ENCODE results near the gene SETBP1.

The SETBP1 gene

DNA sequence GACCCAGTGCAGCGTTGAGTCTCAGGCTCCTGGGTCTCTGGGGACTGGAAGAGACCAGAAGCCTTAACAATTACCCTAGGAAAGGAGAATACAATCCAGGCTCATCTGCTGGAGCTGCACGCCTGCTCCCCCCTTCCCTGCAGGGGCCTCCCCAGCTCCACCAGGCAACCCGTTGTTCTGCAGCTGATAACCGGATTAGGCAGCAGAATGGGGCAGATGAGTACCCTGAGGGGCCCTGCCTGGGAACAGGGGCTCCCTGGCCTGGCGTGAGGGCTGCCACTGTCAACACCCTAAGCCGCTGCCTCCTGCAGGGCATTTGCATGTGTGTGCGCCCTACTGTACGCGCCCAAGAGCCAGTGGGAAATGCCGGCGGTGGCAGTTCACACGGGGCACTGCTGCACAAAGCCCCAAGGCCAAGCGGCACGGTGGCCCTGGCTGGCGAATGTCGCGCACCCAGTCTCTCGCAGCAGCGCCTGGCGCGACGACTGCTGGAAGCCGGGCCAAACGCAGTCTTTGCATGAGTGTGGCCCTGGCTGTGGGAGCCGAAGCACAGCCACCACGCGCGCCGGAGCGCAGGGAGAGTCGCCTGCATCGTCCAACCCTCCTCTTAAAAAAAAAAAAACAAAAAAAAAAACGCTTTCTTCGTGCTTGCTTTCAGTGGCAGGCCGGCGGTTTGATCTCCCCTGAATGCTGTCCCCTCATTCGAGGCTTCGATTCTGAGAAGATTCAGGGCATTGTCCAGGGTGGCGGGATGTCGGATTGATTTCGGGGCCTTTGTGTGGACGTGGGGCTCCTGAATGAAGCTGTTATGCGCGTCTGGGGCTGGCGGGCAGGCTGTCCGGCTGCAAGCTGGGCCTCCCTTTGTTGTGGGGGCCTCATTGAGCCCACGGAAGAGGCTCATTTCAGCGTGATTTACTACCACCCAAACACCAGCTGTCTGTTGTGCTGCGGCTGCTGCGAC lies 63.8 kb downstream of the SETBP1 start:
- H4K5ac ChIP-seq (ENCODE audit: low read length): no peak overlapping the region
- no peak overlapping the region for H2BK15ac ChIP-seq (replicated peaks; ENCODE audit: low read depth)
- H3K4ac ChIP-seq (ENCODE audit: low read depth, low read length): peak overlapping the region; percentile 66
- H2BK5ac ChIP-seq (ENCODE audit: low read length): no peak overlapping the region
- no peak overlapping the region for H3K4me3 ChIP-seq (ENCODE audit: low read length)
- H3K23ac ChIP-seq (ENCODE audit: low read length): peak overlapping the region; percentile 72
- no peak overlapping the region for H4K8ac ChIP-seq (ENCODE audit: low read depth, low read length)
- H3K36me3 ChIP-seq (ENCODE audit: control insufficient read depth, insufficient read depth, low read length): no peaks in the 10 kb centered on the region
- peak; percentile 71 for DNase-seq
- no peak overlapping the region for H3K27ac ChIP-seq (ENCODE audit: low read depth, low read length)
- H3K4me1 ChIP-seq (ENCODE audit: control insufficient read depth, low read depth, low read length): peaks cover 17% of the 10 kb centered on the region
- H3K79me2 ChIP-seq (ENCODE audit: control insufficient read depth, insufficient read depth, low read length): no peaks in the 10 kb centered on the region
- H3K56ac ChIP-seq (ENCODE audit: low read length): peak overlapping the region; percentile 80
- H3K18ac ChIP-seq (ENCODE audit: low read length): peak overlapping the region; percentile 75
- H2BK120ac ChIP-seq (ENCODE audit: low read depth, low read length): peak overlapping the region; percentile 14
- H3K79me1 ChIP-seq (ENCODE audit: low read length): no peaks in the 10 kb centered on the region
- peak overlapping the region; percentile 47 for H3K9ac ChIP-seq (ENCODE audit: low read length)
- peak overlapping the region; percentile 40 for H3K4me2 ChIP-seq (ENCODE audit: low read length)
- H2AK5ac ChIP-seq (ENCODE audit: low read length): no peak overlapping the region
- no CpG with 5 or more reads among the region's 50 CpGs for WGBS (ENCODE audit: extremely low coverage, insufficient coverage, low lambda C conversion rate)
- H3K27me3 ChIP-seq (ENCODE audit: insufficient read depth, low read length, poor library complexity): no peaks in the 10 kb centered on the region

DNA sequence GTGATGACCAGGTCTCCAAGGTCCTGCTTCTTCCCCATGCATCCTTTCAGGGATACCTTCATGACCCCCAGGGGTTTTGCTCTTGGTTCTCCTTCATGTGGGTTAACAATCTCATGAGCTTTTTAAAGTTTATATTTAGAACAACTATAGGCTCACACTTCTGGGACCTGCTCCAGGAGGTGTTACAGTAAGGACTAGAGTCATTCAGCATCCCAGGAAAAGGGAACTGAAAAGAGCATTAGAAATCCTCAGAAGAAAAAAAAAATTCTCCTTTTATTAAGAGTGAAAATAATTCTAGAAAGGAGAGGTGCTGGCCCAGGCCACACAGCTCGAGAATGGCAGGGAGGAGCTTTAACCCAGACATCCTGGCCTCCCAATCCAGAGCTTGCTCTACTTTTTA lies 66.5 kb downstream of the SETBP1 start:
- Histone ChIP-seq H2BK120ac (ENCODE audit: low read depth, low read length) (no peak overlapping the region), H3K79me2 (ENCODE audit: control insufficient read depth, insufficient read depth, low read length) (no peaks in the 10 kb centered on the region), H3K4ac (ENCODE audit: low read depth, low read length) (no peak overlapping the region), H3K27ac (ENCODE audit: low read depth, low read length) (no peak overlapping the region), H4K8ac (ENCODE audit: low read depth, low read length) (no peak overlapping the region), H2AK5ac (ENCODE audit: low read length) (no peak overlapping the region), H3K56ac (ENCODE audit: low read length) (no peak overlapping the region), H3K9ac (ENCODE audit: low read length) (no peak overlapping the region), H3K18ac (ENCODE audit: low read length) (no peak overlapping the region), H2BK15ac (replicated peaks; ENCODE audit: low read depth) (no peak overlapping the region), H4K5ac (ENCODE audit: low read length) (no peak overlapping the region), H2BK5ac (ENCODE audit: low read length) (no peak overlapping the region), H3K4me3 (ENCODE audit: low read length) (no peak overlapping the region), H3K4me2 (ENCODE audit: low read length) (no peak overlapping the region), H3K27me3 (ENCODE audit: insufficient read depth, low read length, poor library complexity) (no peaks in the 10 kb centered on the region), H3K4me1 (ENCODE audit: control insufficient read depth, low read depth, low read length) (peaks cover 17% of the 10 kb centered on the region), H3K23ac (ENCODE audit: low read length) (no peak overlapping the region), H3K79me1 (ENCODE audit: low read length) (no peaks in the 10 kb centered on the region), H3K36me3 (ENCODE audit: control insufficient read depth, insufficient read depth, low read length) (no peaks in the 10 kb centered on the region)
- no peak for DNase-seq
- no CpG with 5 or more reads among the region's 1 CpG for WGBS (ENCODE audit: extremely low coverage, insufficient coverage, low lambda C conversion rate)

DNA sequence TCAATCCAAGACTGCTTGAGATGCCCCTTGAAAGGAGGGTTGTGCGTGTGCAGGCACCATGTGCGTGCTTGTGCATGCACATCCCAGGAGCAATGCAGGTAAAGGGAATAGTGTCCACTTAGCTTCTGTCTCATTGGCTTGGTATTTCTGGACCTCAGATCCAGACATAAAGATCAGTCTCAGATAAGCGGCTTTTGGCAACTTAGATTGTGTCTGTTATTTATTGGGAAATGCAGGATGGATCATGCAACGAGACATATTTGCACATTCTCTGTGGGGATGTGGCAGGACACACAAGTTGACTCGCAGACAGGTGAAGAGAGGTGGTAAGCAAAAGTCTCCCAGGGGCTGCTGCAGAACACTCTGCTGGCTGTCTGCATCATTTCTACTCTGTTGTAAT lies 67.9 kb downstream of the SETBP1 start:
- H2BK5ac ChIP-seq (ENCODE audit: low read length): no peak overlapping the region
- H3K27me3 ChIP-seq (ENCODE audit: insufficient read depth, low read length, poor library complexity): no peaks in the 10 kb centered on the region
- no peak overlapping the region for H4K5ac ChIP-seq (ENCODE audit: low read length)
- no peak overlapping the region for H3K4ac ChIP-seq (ENCODE audit: low read depth, low read length)
- no peaks in the 10 kb centered on the region for H3K79me1 ChIP-seq (ENCODE audit: low read length)
- no peak overlapping the region for H3K27ac ChIP-seq (ENCODE audit: low read depth, low read length)
- H2BK120ac ChIP-seq (ENCODE audit: low read depth, low read length): no peak overlapping the region
- no peak overlapping the region for H2BK15ac ChIP-seq (replicated peaks; ENCODE audit: low read depth)
- H3K18ac ChIP-seq (ENCODE audit: low read length): no peak overlapping the region
- H3K4me2 ChIP-seq (ENCODE audit: low read length): no peak overlapping the region
- no peak overlapping the region for H3K4me3 ChIP-seq (ENCODE audit: low read length)
- no peak for DNase-seq
- H3K4me1 ChIP-seq (ENCODE audit: control insufficient read depth, low read depth, low read length): peaks cover 5% of the 10 kb centered on the region
- no CpG with 5 or more reads among the region's 5 CpGs for WGBS (ENCODE audit: extremely low coverage, insufficient coverage, low lambda C conversion rate)
- H3K36me3 ChIP-seq (ENCODE audit: control insufficient read depth, insufficient read depth, low read length): no peaks in the 10 kb centered on the region
- H3K23ac ChIP-seq (ENCODE audit: low read length): no peak overlapping the region
- no peak overlapping the region for H3K9ac ChIP-seq (ENCODE audit: low read length)
- H3K56ac ChIP-seq (ENCODE audit: low read length): no peak overlapping the region
- H2AK5ac ChIP-seq (ENCODE audit: low read length): no peak overlapping the region
- no peaks in the 10 kb centered on the region for H3K79me2 ChIP-seq (ENCODE audit: control insufficient read depth, insufficient read depth, low read length)
- H4K8ac ChIP-seq (ENCODE audit: low read depth, low read length): no peak overlapping the region

DNA sequence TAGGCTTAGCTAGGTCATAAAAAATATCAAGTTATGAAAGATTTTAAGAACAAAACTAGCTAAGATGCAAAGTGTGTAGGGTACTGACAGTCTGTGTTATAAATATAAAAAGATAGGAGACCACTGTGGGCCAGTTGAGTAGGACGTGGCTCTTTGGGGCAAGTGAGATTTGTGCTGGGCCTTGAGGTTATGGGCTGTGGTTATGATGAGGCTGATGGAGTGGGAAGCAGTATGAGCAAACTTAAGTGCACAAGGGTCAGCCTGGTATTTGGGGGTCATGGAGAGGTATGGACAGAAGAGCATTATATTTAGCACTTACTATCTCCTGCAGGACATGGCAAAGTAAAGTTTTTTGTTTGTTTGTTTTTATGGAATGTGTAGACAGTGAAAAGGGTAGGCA lies 70.1 kb downstream of the SETBP1 start:
- Histone ChIP-seq H2AK5ac (ENCODE audit: low read length) (no peak overlapping the region), H3K79me1 (ENCODE audit: low read length) (no peaks in the 10 kb centered on the region), H3K4me3 (ENCODE audit: low read length) (no peak overlapping the region), H3K23ac (ENCODE audit: low read length) (no peak overlapping the region), H2BK120ac (ENCODE audit: low read depth, low read length) (no peak overlapping the region), H2BK15ac (replicated peaks; ENCODE audit: low read depth) (no peak overlapping the region), H3K4me1 (ENCODE audit: control insufficient read depth, low read depth, low read length) (no peaks in the 10 kb centered on the region), H3K56ac (ENCODE audit: low read length) (no peak overlapping the region), H3K36me3 (ENCODE audit: control insufficient read depth, insufficient read depth, low read length) (no peaks in the 10 kb centered on the region), H3K4me2 (ENCODE audit: low read length) (no peak overlapping the region), H3K9ac (ENCODE audit: low read length) (no peak overlapping the region), H2BK5ac (ENCODE audit: low read length) (no peak overlapping the region), H3K27me3 (ENCODE audit: insufficient read depth, low read length, poor library complexity) (no peaks in the 10 kb centered on the region), H4K8ac (ENCODE audit: low read depth, low read length) (no peak overlapping the region), H3K18ac (ENCODE audit: low read length) (no peak overlapping the region), H4K5ac (ENCODE audit: low read length) (no peak overlapping the region), H3K79me2 (ENCODE audit: control insufficient read depth, insufficient read depth, low read length) (no peaks in the 10 kb centered on the region), H3K4ac (ENCODE audit: low read depth, low read length) (no peak overlapping the region), H3K27ac (ENCODE audit: low read depth, low read length) (no peak overlapping the region)
- no peak for DNase-seq
- no CpG with 5 or more reads among the region's 1 CpG for WGBS (ENCODE audit: extremely low coverage, insufficient coverage, low lambda C conversion rate)

DNA sequence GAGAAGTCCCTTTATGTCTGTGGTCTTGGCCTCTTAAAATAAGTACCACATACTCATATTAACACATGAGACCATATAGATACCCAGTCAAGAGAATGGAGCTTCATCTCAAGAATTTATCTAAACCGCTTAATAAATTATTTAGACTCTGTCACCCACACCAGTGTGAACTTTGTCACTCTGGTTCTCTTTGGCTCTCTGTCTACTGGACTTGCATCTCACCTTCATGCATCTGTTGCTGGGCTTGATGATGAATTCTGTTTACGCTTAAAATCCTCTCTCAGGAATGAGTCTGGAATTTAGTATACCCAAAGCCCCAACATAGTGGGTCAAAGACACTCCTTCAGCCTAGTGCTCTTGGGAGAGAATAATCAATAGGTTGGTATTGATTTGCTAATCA lies 73.9 kb downstream of the SETBP1 start:
- Histone ChIP-seq H3K27ac (ENCODE audit: low read depth, low read length) (no peak overlapping the region), H3K4ac (ENCODE audit: low read depth, low read length) (no peak overlapping the region), H3K9ac (ENCODE audit: low read length) (no peak overlapping the region), H3K79me1 (ENCODE audit: low read length) (no peaks in the 10 kb centered on the region), H2BK15ac (replicated peaks; ENCODE audit: low read depth) (no peak overlapping the region), H3K18ac (ENCODE audit: low read length) (no peak overlapping the region), H4K8ac (ENCODE audit: low read depth, low read length) (no peak overlapping the region), H2AK5ac (ENCODE audit: low read length) (no peak overlapping the region), H3K36me3 (ENCODE audit: control insufficient read depth, insufficient read depth, low read length) (no peaks in the 10 kb centered on the region), H3K4me3 (ENCODE audit: low read length) (no peak overlapping the region), H3K27me3 (ENCODE audit: insufficient read depth, low read length, poor library complexity) (no peaks in the 10 kb centered on the region), H3K4me1 (ENCODE audit: control insufficient read depth, low read depth, low read length) (peaks cover 2% of the 10 kb centered on the region), H3K79me2 (ENCODE audit: control insufficient read depth, insufficient read depth, low read length) (no peaks in the 10 kb centered on the region), H2BK5ac (ENCODE audit: low read length) (no peak overlapping the region), H3K23ac (ENCODE audit: low read length) (no peak overlapping the region), H4K5ac (ENCODE audit: low read length) (no peak overlapping the region), H2BK120ac (ENCODE audit: low read depth, low read length) (no peak overlapping the region), H3K56ac (ENCODE audit: low read length) (no peak overlapping the region), H3K4me2 (ENCODE audit: low read length) (no peak overlapping the region)
- DNase-seq: no peak
- WGBS (ENCODE audit: extremely low coverage, insufficient coverage, low lambda C conversion rate): no CpG with 5 or more reads among the region's 2 CpGs

Data from mesendoderm (in vitro differentiated cells).